GM23338 (cell line): ENCODE results near the gene CTBP2.

Source experiments
- CREB1 ChIP-seq: fragments of 250-450 bp; sonication (Bioruptor Pico); IDR thresholded peaks from 2 replicates; pipeline ENCODE4 v1.5.0; 2020; ENCODE audit warnings: low read depth, mild to moderate bottlenecking, moderate library complexity
- EZH2 ChIP-seq: fragments of 200-600 bp; sonication (generic); IDR thresholded peaks from one replicate; pipeline ENCODE4 v1.8.0; 2017; ENCODE audit warnings: antibody characterized with exemption, mild to moderate bottlenecking, low read depth; ENCODE audit not compliant: unreplicated experiment
- EZH2phosphoT487 ChIP-seq: fragments of 200-600 bp; sonication (generic); IDR thresholded peaks from one replicate; pipeline ENCODE4 v1.8.1; 2018; ENCODE audit warnings: antibody characterized with exemption; ENCODE audit not compliant: unreplicated experiment
- JUNB ChIP-seq: IDR thresholded peaks from one replicate; pipeline ENCODE4 v1.6.1; 2016; ENCODE audit warnings: antibody characterized with exemption; ENCODE audit not compliant: unreplicated experiment
- NANOG ChIP-seq: IDR thresholded peaks from 2 replicates; pipeline ENCODE4 v1.6.1; 2016; ENCODE audit warnings: antibody characterized with exemption, borderline replicate concordance
- POLR2AphosphoS5 ChIP-seq: IDR thresholded peaks from 2 replicates; pipeline ENCODE4 v1.6.1; 2016; ENCODE audit warnings: antibody characterized with exemption, low read depth
- STAT1 ChIP-seq: IDR thresholded peaks from one replicate; pipeline ENCODE4 v1.6.1; 2016; ENCODE audit warnings: antibody characterized with exemption; ENCODE audit not compliant: unreplicated experiment
- TF ChIP-seq, protein P1 (sequence below), 2 experiments: fragments of 200-600 bp in 1 of 2; sonication (generic) in 1 of 2; conservative IDR thresholded peaks; 2 replicates each; pipeline versions ENCODE4 v1.5.1 to v1.6.1; 2016 to 2017; ENCODE audit warnings: antibody characterized with exemption in 2 of 2, low read depth in 2 of 2, mild to moderate bottlenecking in 2 of 2, moderate library complexity in 1 of 2
- TF ChIP-seq, protein P2 (sequence below): IDR thresholded peaks from one replicate; pipeline ENCODE4 v1.6.1; 2018; ENCODE audit warnings: antibody characterized with exemption; ENCODE audit not compliant: unreplicated experiment

DNA sequence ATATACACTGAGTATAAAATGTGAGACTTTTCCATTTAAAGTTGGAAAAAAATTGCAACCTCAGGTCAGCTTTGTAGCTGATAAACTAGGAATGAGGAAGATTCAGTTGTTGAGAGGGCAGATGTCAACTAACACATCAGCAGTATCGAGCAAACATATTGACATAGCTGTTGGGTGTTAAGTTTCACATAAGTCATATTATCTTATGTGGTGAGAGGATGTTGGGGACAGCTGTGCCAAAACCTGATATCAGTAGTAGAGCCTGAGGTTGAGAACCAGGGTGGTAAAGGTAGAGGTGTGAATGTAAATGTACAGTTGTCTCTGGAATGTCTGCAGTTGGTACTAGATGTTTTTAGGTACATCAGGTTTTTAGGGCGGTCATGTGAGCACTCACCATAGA is 213.4 kb downstream of the CTBP2 start:
- TF ChIP-seq, protein P1, sequence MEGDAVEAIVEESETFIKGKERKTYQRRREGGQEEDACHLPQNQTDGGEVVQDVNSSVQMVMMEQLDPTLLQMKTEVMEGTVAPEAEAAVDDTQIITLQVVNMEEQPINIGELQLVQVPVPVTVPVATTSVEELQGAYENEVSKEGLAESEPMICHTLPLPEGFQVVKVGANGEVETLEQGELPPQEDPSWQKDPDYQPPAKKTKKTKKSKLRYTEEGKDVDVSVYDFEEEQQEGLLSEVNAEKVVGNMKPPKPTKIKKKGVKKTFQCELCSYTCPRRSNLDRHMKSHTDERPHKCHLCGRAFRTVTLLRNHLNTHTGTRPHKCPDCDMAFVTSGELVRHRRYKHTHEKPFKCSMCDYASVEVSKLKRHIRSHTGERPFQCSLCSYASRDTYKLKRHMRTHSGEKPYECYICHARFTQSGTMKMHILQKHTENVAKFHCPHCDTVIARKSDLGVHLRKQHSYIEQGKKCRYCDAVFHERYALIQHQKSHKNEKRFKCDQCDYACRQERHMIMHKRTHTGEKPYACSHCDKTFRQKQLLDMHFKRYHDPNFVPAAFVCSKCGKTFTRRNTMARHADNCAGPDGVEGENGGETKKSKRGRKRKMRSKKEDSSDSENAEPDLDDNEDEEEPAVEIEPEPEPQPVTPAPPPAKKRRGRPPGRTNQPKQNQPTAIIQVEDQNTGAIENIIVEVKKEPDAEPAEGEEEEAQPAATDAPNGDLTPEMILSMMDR (conservative IDR thresholded peaks at IDR 0.05; ENCODE audit: low read depth in 2 of 2): no peak
- TF ChIP-seq CREB1 (no peak), POLR2AphosphoS5 (no peak), EZH2 (no peak), STAT1 (no peak), EZH2phosphoT487 (no peak), JUNB (no peak), NANOG (no peak)
- TF ChIP-seq, protein P2, sequence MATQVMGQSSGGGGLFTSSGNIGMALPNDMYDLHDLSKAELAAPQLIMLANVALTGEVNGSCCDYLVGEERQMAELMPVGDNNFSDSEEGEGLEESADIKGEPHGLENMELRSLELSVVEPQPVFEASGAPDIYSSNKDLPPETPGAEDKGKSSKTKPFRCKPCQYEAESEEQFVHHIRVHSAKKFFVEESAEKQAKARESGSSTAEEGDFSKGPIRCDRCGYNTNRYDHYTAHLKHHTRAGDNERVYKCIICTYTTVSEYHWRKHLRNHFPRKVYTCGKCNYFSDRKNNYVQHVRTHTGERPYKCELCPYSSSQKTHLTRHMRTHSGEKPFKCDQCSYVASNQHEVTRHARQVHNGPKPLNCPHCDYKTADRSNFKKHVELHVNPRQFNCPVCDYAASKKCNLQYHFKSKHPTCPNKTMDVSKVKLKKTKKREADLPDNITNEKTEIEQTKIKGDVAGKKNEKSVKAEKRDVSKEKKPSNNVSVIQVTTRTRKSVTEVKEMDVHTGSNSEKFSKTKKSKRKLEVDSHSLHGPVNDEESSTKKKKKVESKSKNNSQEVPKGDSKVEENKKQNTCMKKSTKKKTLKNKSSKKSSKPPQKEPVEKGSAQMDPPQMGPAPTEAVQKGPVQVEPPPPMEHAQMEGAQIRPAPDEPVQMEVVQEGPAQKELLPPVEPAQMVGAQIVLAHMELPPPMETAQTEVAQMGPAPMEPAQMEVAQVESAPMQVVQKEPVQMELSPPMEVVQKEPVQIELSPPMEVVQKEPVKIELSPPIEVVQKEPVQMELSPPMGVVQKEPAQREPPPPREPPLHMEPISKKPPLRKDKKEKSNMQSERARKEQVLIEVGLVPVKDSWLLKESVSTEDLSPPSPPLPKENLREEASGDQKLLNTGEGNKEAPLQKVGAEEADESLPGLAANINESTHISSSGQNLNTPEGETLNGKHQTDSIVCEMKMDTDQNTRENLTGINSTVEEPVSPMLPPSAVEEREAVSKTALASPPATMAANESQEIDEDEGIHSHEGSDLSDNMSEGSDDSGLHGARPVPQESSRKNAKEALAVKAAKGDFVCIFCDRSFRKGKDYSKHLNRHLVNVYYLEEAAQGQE: no peak
